CD14-positive monocyte (primary cell): Measurements from ENCODE around the gene ARRB2. TPM values are rescaled to one million over a fixed set of nuclear protein-coding genes. Genes with fewer than 3 reads are reported as not detected.

Experiments
- DNase-seq, 3 donors: peaks; one replicate each; pipeline ENCODE4 v3.0.0-alpha.2; 2011 to 2022
- H2AFZ ChIP-seq: 2 replicates; pipeline ENCODE4 v1.6.0; 2012; ENCODE audit warnings: mild to moderate bottlenecking, low read depth, low read length, inconsistent platforms; ENCODE audit not compliant: insufficient read depth, poor library complexity, severe bottlenecking
- H3K27ac ChIP-seq, 2 donors: 1 replicate in 1 of 2; 2 replicates in 1 of 2; pipeline ENCODE4 v1.5.1; 2012 to 2013; ENCODE audit warnings: low read length in 2 of 2, control low read depth in 1 of 2, inconsistent platforms in 1 of 2, low read depth in 1 of 2, mild to moderate bottlenecking in 1 of 2
- H3K27me3 ChIP-seq, 2 donors: one replicate each; pipeline versions ENCODE4 v1.6.0 to v1.6.1; 2011 to 2013; ENCODE audit warnings: low read length in 2 of 2; ENCODE audit not compliant: control insufficient read depth in 2 of 2, insufficient read depth in 2 of 2
- H3K36me3 ChIP-seq, 2 donors: replicated peaks in 1 of 2; 1 replicate in 1 of 2; 2 replicates in 1 of 2; pipeline versions ENCODE4 v1.5.1 to v1.6.1; 2012 to 2013; ENCODE audit warnings: low read length in 2 of 2, control low read depth in 1 of 2, inconsistent platforms in 1 of 2, mild to moderate bottlenecking in 1 of 2; ENCODE audit not compliant: insufficient read depth in 2 of 2, control insufficient read depth in 1 of 2
- H3K4me1 ChIP-seq, 2 donors: 1 replicate in 1 of 2; 2 replicates in 1 of 2; pipeline versions ENCODE4 v1.5.1 to v1.6.1; 2012 to 2013; ENCODE audit warnings: low read length in 2 of 2, control low read depth in 1 of 2, inconsistent platforms in 1 of 2, mild to moderate bottlenecking in 1 of 2, moderate library complexity in 1 of 2; ENCODE audit not compliant: insufficient read depth in 2 of 2, control insufficient read depth in 1 of 2
- H3K4me2 ChIP-seq: replicated peaks from 2 replicates; pipeline ENCODE3; 2012; ENCODE audit warnings: low read length, moderate library complexity, mild to moderate bottlenecking; ENCODE audit not compliant: poor library complexity, severe bottlenecking; ENCODE audit errors: extremely low read depth
- H3K4me3 ChIP-seq, 3 experiments: fragments of 200-600 bp in 1 of 3; sonication (generic) in 1 of 3; replicated peaks in 1 of 3; 1 replicate in 2 of 3; 2 replicates in 1 of 3; pipeline ENCODE4 v1.5.1; 2011 to 2013; ENCODE audit warnings: low read length in 3 of 3, mild to moderate bottlenecking in 3 of 3, control low read depth in 2 of 3, low read depth in 2 of 3, inconsistent platforms in 1 of 3, moderate library complexity in 1 of 3
- H3K79me2 ChIP-seq: 2 replicates; pipeline ENCODE4 v1.6.0; 2012; ENCODE audit warnings: mild to moderate bottlenecking, control low read depth, inconsistent platforms, low read length, moderate library complexity; ENCODE audit not compliant: insufficient read depth
- H3K9ac ChIP-seq: 2 replicates; pipeline ENCODE4 v1.6.0; 2017; ENCODE audit warnings: low read length, mild to moderate bottlenecking; ENCODE audit not compliant: insufficient read depth, poor library complexity, severe bottlenecking
- H3K9me3 ChIP-seq, 2 donors: replicated peaks in 1 of 2; 1 replicate in 1 of 2; 2 replicates in 1 of 2; pipeline versions ENCODE4 v1.5.1 to v1.6.1; 2012 to 2013; ENCODE audit warnings: low read length in 2 of 2, control low read depth in 1 of 2; ENCODE audit not compliant: control insufficient read depth in 1 of 2, insufficient read depth in 1 of 2
- H4K20me1 ChIP-seq: 2 replicates; pipeline ENCODE4 v1.6.0; 2012; ENCODE audit warnings: mild to moderate bottlenecking, low read length, control low read depth, moderate library complexity; ENCODE audit not compliant: insufficient read depth
- H3K27ac Mint-ChIP-seq, 7 donors: one replicate each; pipeline ENCODE4 v1.8.0; 2020; ENCODE audit warnings: mild to moderate bottlenecking in 7 of 7, mixed read lengths in 7 of 7, moderate library complexity in 6 of 7, inconsistent platforms in 2 of 7
- H3K27me3 Mint-ChIP-seq, 3 donors: one replicate each; pipeline ENCODE4 v1.8.0; 2021 to 2022; ENCODE audit warnings: low read depth in 3 of 3, mild to moderate bottlenecking in 3 of 3, mixed read lengths in 3 of 3, moderate library complexity in 3 of 3, inconsistent platforms in 1 of 3
- H3K36me3 Mint-ChIP-seq, 2 donors: one replicate each; pipeline ENCODE4 v1.8.0; 2020; ENCODE audit warnings: mixed read lengths in 2 of 2, inconsistent platforms in 1 of 2, mild to moderate bottlenecking in 1 of 2
- H3K4me1 Mint-ChIP-seq: one replicate; pipeline ENCODE4 v1.8.0; 2020; ENCODE audit warnings: mild to moderate bottlenecking, mixed read lengths
- H3K4me3 Mint-ChIP-seq, 2 donors: one replicate each; pipeline ENCODE4 v1.8.0; 2020; ENCODE audit warnings: mild to moderate bottlenecking in 2 of 2, mixed read lengths in 2 of 2, moderate library complexity in 1 of 2
- H3K9me3 Mint-ChIP-seq, 7 donors: one replicate each; pipeline ENCODE4 v1.8.0; 2020 to 2022; ENCODE audit warnings: mixed read lengths in 7 of 7, mild to moderate bottlenecking in 6 of 7, moderate library complexity in 6 of 7, inconsistent platforms in 2 of 7
- CTCF ChIP-seq: fragments of 200-600 bp; IDR thresholded peaks from one replicate; pipeline ENCODE4 v1.8.0; 2022; ENCODE audit warnings: antibody characterized with exemption, mild to moderate bottlenecking
- WGBS: methylation state at CpG from one replicate; pipeline ENCODE4 v1.1.5; 2013; ENCODE audit warnings: missing lambda C conversion rate; ENCODE audit not compliant: insufficient coverage; 5-methylcytosine and 5-hydroxymethylcytosine counted together
- intact Hi-C, 2 donors: fragments of 100-400 bp; cut with micrococcal nuclease; formaldehyde crosslinking; loops; one replicate each; pipeline versions ENCODE4 v1.15.0 to v1.15.1; 2023
- polyA plus RNA-seq, 3 donors: library from polyadenylated mRNA; depleted of rRNA in 1 of 3; unstranded in 2 of 3; stranded (reverse) in 1 of 3; fragments of 300-500 nt in 2 of 3; fragments of >200 nt in 1 of 3; fragmentation: Illumina TruSeq in 2 of 3; gene quantifications; 1 replicate in 2 of 3; 2 replicates in 1 of 3; pipeline ENCODE4 v1.2.3, GENCODE V29; 2012 to 2021

The ARRB2 gene
- polyA plus RNA-seq, 3 donors: 134 to 760 (median 150) TPM

DNA sequence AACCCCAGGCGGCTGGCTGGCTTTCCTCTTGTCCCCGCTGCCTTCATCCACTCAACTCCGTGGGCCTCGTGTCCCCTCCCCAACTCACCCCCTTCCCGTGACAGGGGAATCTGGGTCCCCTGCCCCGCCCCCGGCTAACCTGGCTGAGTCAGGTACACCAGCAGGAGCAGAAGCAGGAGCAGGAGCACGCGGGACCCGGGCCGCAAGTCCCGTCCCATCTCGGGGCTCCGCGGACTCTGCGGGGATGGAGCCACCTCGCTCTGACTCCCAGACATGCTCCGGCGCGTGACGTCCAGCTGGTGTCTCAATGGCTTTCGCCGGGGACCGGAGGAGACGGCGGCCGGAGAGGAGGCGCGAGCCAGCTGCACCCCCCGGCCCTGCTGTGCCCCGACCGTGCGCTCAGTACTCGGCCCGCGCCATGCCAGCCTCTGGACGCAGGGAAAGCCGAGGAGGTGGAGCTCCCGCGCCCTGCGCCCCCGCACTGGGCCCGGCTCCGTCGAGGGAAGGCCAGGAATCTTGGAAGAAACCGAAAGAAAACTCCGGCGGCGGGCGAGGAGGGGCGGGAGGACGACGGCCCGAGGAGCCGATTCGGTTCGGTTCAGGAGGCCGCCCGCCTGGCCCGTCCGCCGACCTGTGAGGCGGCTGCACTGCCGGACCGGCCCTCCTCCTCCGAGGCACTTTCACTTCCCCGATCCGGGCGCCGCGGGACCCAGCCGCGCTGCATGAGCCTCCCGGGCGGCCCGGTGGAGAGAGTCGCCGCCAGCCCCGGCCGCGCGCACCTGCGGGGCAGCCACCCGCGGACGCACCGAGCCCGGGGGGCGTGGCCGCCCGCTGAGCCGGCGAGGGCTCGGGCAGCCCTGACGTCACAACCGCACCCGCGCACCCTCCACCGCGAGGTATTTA, 28.9 kb downstream of the ARRB2 start, which contains the start of the genes CXCL16 and ZMYND15:
Gene CXCL16, minus strand, starts transcription at position 807 of the 903 bp plus-strand sequence. Its CDS starts 589 bp downstream, at position 218.
Gene ZMYND15, plus strand, starts transcription at position 712 of the 903 bp plus-strand sequence. CDS start 716 bp downstream, outside the sequence.
- peaks cover 41 to 60% (median 50%) of the 10 kb centered on the region in 3 donors for H3K27me3 Mint-ChIP-seq
- H3K27ac Mint-ChIP-seq: peak within 1 kb of the TSS; percentile 68 to 96 (median 89)

More for the DNA sequence above, 28.9 kb downstream of the ARRB2 start, which contains the start of the genes CXCL16 and ZMYND15:
- Mint-ChIP-seq H3K4me3 (peak within 1 kb of the TSS; percentile 95 to 99), H3K4me1 (peaks cover 47% of the 10 kb centered on the region), H3K9me3 (peaks cover 0 to 18% (median 8%) of the 10 kb centered on the region in 7 donors), H3K36me3 (peaks cover 42 to 43% of the 10 kb centered on the region in 2 donors)
- peaks cover 46 to 56% of the 10 kb centered on the region in 2 donors for H3K4me1 ChIP-seq
- H4K20me1 ChIP-seq: no peaks in the 10 kb centered on the region
- no peak within 1 kb of the TSS for H2AFZ ChIP-seq
- H3K9me3 ChIP-seq: no peaks in the 10 kb centered on the region
- WGBS: under 1% methylated on average over 100 of the region's 100 CpGs
- DNase-seq: peak; percentile 70 to 76 (median 70)
- peak within 1 kb of the TSS; percentile 71 for H3K4me2 ChIP-seq
- peaks cover 3 to 52% of the 10 kb centered on the region in 2 donors for H3K27me3 ChIP-seq
- peak within 1 kb of the TSS; percentile 80 for H3K9ac ChIP-seq
- no peak for TF ChIP-seq CTCF
- H3K4me3 ChIP-seq: peak within 1 kb of the TSS; percentile 46 to 78 (median 76)
- intact Hi-C loops: loop anchor here (2.0 to 5.0 kb wide), 2 partner anchors 38 to 51 kb away; no protein-coding TSS in a partner anchor
- H3K27ac ChIP-seq: peak within 1 kb of the TSS; percentile 57 to 79
- peaks cover 0 to 8% of the 10 kb centered on the region in 2 donors for H3K36me3 ChIP-seq
- no peaks in the 10 kb centered on the region for H3K79me2 ChIP-seq
